ENCODE data around the gene XPO4.

- no peak for TF ChIP-seq EZH2phosphoT487 (IDR thresholded peaks at IDR 0.05; ENCODE audit: borderline replicate concordance, low read length)
- TF ChIP-seq, protein P1, sequence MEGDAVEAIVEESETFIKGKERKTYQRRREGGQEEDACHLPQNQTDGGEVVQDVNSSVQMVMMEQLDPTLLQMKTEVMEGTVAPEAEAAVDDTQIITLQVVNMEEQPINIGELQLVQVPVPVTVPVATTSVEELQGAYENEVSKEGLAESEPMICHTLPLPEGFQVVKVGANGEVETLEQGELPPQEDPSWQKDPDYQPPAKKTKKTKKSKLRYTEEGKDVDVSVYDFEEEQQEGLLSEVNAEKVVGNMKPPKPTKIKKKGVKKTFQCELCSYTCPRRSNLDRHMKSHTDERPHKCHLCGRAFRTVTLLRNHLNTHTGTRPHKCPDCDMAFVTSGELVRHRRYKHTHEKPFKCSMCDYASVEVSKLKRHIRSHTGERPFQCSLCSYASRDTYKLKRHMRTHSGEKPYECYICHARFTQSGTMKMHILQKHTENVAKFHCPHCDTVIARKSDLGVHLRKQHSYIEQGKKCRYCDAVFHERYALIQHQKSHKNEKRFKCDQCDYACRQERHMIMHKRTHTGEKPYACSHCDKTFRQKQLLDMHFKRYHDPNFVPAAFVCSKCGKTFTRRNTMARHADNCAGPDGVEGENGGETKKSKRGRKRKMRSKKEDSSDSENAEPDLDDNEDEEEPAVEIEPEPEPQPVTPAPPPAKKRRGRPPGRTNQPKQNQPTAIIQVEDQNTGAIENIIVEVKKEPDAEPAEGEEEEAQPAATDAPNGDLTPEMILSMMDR (conservative IDR thresholded peaks at IDR 0.05; ENCODE audit: low read depth, low read length): no peak
These were observed 126.6 kb downstream of the XPO4 start for GRCh38 chr13:20775961-20776360.

Measured in PC-3 (cell line).